OCI-LY1 (cell line): ENCODE data around the gene PTPN23.

ENCODE experiments used
- EZH2 ChIP-seq: fragments of 200-600 bp; sonication (generic), shearing (Covaris generic); IDR thresholded peaks from 2 replicates; pipeline ENCODE4 v1.8.0; 2017; ENCODE audit warnings: borderline replicate concordance, mixed run types, mild to moderate bottlenecking, antibody characterized with exemption, low read length, moderate library complexity, mixed read lengths
- TF ChIP-seq, protein P1 (sequence below): fragments of 200-600 bp; sonication (generic), shearing (Covaris generic); IDR thresholded peaks from 2 replicates; pipeline ENCODE4 v1.5.1; 2017; ENCODE audit warnings: mild to moderate bottlenecking, antibody characterized with exemption, low read length, moderate library complexity, mixed read lengths

DNA sequence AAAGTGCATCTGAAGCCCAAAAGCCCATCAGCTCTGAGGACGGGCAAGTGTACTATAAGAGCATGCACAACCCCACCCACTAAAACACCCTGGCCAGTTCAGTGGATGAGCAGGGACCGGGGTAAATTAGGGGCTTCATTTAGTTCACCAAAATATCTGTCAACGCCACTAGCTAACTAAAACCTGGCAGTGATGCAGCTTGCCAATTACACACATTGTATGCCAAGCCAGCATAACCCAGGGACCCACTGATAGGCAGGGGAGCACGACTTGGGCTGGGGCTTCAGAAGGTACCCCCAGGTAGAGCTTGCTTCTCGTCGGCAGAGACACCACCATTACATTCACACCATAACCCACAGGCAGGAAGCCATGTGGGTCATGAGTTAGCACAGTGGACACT, 47.0 kb downstream of the PTPN23 start:
- TF ChIP-seq, protein P1, sequence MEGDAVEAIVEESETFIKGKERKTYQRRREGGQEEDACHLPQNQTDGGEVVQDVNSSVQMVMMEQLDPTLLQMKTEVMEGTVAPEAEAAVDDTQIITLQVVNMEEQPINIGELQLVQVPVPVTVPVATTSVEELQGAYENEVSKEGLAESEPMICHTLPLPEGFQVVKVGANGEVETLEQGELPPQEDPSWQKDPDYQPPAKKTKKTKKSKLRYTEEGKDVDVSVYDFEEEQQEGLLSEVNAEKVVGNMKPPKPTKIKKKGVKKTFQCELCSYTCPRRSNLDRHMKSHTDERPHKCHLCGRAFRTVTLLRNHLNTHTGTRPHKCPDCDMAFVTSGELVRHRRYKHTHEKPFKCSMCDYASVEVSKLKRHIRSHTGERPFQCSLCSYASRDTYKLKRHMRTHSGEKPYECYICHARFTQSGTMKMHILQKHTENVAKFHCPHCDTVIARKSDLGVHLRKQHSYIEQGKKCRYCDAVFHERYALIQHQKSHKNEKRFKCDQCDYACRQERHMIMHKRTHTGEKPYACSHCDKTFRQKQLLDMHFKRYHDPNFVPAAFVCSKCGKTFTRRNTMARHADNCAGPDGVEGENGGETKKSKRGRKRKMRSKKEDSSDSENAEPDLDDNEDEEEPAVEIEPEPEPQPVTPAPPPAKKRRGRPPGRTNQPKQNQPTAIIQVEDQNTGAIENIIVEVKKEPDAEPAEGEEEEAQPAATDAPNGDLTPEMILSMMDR, result no peak
- TF ChIP-seq EZH2, result no peak
